ENCODE data around the gene CACNA2D2. TPM values are rescaled to one million over a fixed set of nuclear protein-coding genes. Genes with fewer than 3 reads are reported as not detected.

Gene CACNA2D2
- total and polyA plus RNA-seq, 2 of the 13 experiments (the other 11 are each of a cell fraction or from before 2014, with no cell fraction given): not detected

DNA sequence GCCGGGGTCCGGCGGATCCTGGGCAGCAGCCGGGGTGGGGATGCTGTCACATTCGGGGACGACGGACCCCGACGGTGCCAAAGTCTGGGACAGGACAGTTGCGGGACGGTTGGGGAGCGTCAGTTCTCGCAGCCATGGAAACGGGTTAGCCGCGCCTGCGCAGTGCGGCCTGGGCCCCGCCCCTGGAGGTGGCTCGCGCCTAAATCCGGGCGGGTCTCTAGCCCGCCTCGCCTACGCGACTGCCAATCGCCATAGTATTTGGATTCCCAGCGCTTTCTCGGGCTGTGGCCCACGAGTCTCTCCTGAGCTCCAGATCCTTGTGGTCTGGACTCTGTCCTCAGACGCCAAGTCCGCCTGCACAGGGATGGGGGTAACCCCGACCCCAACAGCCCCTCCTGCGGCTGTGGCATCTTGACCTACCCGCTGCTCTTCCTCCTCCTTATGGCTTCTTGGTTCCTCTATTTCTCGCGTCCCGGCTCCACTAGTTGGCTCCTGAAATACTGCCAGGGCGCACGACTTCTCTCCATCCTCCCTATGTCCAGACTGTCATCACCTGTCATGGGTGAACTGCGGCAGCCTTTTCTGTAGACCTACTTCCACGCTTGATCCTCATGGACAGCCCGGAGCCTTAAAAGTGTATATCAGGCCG is 157.7 kb downstream of the CACNA2D2 start, which contains the start of gene ZMYND10 (continued):
- TF ChIP-seq, protein P1, sequence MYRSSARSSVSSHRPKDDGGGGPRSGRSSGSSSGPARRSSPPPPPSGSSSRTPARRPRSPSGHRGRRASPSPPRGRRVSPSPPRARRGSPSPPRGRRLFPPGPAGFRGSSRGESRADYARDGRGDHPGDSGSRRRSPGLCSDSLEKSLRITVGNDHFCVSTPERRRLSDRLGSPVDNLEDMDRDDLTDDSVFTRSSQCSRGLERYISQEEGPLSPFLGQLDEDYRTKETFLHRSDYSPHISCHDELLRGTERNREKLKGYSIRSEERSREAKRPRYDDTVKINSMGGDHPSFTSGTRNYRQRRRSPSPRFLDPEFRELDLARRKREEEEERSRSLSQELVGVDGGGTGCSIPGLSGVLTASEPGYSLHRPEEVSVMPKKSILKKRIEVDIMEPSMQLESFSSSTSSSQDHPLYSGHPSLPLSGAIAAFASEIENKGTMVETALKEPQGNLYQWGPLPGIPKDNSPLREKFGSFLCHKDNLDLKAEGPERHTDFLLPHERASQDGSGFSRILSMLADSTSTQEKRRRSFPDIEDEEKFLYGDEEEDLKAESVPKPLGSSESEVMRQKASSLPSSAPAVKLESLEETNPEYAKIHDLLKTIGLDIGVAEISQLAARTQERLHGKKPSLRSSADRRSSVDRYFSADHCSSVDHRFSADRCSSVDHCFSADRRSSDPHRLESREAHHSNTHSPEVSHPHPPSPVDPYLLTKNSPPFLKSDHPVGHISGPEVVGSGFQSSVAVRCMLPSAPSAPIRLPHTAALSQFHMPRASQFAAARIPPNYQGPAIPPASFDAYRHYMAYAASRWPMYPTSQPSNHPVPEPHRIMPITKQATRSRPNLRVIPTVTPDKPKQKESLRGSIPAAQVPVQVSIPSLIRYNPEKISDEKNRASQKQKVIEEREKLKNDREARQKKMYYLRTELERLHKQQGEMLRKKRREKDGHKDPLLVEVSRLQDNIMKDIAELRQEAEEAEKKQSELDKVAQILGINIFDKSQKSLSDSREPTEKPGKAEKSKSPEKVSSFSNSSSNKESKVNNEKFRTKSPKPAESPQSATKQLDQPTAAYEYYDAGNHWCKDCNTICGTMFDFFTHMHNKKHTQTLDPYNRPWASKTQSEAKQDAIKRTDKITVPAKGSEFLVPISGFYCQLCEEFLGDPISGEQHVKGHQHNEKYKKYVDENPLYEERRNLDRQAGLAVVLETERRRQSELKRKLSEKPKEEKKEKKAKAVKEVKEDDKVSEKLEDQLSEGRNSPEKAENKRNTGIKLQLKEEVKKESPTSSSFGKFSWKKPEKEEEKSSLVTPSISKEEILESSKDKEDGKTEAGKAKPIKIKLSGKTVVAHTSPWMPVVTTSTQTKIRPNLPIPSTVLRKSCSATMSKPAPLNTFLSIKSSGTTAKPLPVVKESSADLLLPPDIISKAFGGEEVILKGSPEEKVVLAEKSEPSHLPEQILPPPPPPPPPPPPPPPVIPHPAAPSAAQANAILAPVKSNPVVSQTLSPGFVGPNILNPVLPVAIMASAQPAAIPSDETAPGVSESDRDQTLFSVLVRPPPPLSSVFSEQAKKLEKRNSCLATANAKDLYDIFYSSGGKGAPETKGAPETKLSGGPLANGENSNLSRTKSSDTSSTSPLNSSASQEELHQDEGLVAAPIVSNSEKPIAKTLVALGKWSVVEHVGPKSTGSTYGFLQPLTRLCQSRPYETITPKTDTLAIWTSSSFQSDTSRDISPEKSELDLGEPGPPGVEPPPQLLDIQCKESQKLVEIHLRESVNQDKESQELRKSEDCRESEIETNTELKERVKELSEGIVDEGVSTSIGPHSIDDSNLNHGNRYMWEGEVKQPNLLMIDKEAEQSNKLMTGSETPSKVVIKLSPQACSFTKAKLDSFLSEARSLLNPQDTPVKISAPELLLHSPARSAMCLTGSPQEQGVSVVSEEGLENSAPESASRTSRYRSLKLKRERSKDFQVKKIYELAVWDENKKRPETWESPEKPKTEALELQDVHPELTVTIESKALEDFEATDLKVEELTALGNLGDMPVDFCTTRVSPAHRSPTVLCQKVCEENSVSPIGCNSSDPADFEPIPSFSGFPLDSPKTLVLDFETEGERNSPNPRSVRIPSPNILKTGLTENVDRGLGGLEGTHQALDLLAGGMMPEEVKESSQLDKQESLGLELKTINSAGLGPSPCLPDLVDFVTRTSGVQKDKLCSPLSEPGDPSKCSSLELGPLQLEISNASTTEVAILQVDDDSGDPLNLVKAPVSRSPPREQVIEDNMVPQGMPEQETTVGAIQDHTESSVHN (CRISPR knock-in tag; IDR thresholded peaks at IDR 0.05): no peak
- TF ChIP-seq RBFOX2 (IDR thresholded peaks at IDR 0.05; ENCODE audit: low read depth, low read length) (0 out of 2 replicates have a peak, but pooled peaks have one; percentile 18), AGO2 (optimal IDR thresholded peaks at IDR 0.05; ENCODE audit: low read depth, low read length) (peak; percentile 58), PITX1 (CRISPR knock-in tag; IDR thresholded peaks at IDR 0.05) (0 out of 2 replicates have a peak, but pooled peaks have one; percentile 31), PAWR (CRISPR knock-in tag; IDR thresholded peaks at IDR 0.05; ENCODE audit: borderline replicate concordance) (no peak), RCOR2 (CRISPR knock-in tag; IDR thresholded peaks at IDR 0.05) (no peak), ZBTB8A (CRISPR knock-in tag; IDR thresholded peaks at IDR 0.05; ENCODE audit: borderline replicate concordance, low read depth) (0 out of 2 replicates have a peak, but pooled peaks have one; percentile 63)
- TF ChIP-seq, protein P2, sequence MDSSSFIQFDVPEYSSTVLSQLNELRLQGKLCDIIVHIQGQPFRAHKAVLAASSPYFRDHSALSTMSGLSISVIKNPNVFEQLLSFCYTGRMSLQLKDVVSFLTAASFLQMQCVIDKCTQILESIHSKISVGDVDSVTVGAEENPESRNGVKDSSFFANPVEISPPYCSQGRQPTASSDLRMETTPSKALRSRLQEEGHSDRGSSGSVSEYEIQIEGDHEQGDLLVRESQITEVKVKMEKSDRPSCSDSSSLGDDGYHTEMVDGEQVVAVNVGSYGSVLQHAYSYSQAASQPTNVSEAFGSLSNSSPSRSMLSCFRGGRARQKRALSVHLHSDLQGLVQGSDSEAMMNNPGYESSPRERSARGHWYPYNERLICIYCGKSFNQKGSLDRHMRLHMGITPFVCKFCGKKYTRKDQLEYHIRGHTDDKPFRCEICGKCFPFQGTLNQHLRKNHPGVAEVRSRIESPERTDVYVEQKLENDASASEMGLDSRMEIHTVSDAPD (CRISPR knock-in tag; IDR thresholded peaks at IDR 0.05): no peak
- TF ChIP-seq, protein P3, sequence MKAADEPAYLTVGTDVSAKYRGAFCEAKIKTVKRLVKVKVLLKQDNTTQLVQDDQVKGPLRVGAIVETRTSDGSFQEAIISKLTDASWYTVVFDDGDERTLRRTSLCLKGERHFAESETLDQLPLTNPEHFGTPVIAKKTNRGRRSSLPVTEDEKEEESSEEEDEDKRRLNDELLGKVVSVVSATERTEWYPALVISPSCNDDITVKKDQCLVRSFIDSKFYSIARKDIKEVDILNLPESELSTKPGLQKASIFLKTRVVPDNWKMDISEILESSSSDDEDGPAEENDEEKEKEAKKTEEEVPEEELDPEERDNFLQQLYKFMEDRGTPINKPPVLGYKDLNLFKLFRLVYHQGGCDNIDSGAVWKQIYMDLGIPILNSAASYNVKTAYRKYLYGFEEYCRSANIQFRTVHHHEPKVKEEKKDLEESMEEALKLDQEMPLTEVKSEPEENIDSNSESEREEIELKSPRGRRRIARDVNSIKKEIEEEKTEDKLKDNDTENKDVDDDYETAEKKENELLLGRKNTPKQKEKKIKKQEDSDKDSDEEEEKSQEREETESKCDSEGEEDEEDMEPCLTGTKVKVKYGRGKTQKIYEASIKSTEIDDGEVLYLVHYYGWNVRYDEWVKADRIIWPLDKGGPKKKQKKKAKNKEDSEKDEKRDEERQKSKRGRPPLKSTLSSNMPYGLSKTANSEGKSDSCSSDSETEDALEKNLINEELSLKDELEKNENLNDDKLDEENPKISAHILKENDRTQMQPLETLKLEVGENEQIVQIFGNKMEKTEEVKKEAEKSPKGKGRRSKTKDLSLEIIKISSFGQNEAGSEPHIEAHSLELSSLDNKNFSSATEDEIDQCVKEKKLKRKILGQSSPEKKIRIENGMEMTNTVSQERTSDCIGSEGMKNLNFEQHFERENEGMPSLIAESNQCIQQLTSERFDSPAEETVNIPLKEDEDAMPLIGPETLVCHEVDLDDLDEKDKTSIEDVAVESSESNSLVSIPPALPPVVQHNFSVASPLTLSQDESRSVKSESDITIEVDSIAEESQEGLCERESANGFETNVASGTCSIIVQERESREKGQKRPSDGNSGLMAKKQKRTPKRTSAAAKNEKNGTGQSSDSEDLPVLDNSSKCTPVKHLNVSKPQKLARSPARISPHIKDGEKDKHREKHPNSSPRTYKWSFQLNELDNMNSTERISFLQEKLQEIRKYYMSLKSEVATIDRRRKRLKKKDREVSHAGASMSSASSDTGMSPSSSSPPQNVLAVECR (CRISPR knock-in tag; IDR thresholded peaks at IDR 0.05; ENCODE audit: borderline replicate concordance): peak; percentile 37

Measured in HepG2 (cell line).